Measurements from ENCODE around the gene DLL1. TPM values are rescaled to one million over a fixed set of nuclear protein-coding genes. Genes with fewer than 3 reads are reported as not detected.
"Not testable (repeated sequence)": the region's sequence is repeated elsewhere in the genome, so short reads cannot be mapped to it uniquely, and the experiment has no call there.

Gene DLL1
- total RNA-seq, 4 donors from 2014 or later: 40.6 to 53.7 (median 47.5) TPM

GRCh38 chr6:170269151-170269845 lies 21.6 kb downstream of the DLL1 start:
- intact Hi-C loops (cut with DNase I; ENCODE audit: low total_unique reads): no loop called here
- no peak for DNase-seq (ENCODE audit: low spot score in 2 of 2)

GRCh38 chr6:170268216-170269129 lies 22.4 kb downstream of the DLL1 start:
- no peak for DNase-seq (ENCODE audit: low spot score in 2 of 2)
- TF ChIP-seq CTCF (IDR thresholded peaks at IDR 0.05) (no peak), POLR2A (IDR thresholded peaks at IDR 0.05) (no peak)
- H3K4me3 ChIP-seq (ENCODE audit: low read depth, poor library complexity, severe bottlenecking): no peak overlapping the region
- intact Hi-C loops (cut with DNase I; ENCODE audit: low total_unique reads): no loop called here
- 89 to 93% methylated on average over 22 of the region's 22 CpGs for WGBS, 2 donors

More at GRCh38 chr6:170269151-170269845, 21.6 kb downstream of the DLL1 start:
- no peak for TF ChIP-seq CTCF (IDR thresholded peaks at IDR 0.05)
- no peak for TF ChIP-seq POLR2A (IDR thresholded peaks at IDR 0.05)
- no peak overlapping the region for H3K4me3 ChIP-seq (ENCODE audit: low read depth, poor library complexity, severe bottlenecking)
- 69 to 84% methylated on average over 22 of the region's 22 CpGs for WGBS, 2 donors

GRCh38 chr6:170267688-170268087 lies 23.2 kb downstream of the DLL1 start:
- WGBS, 2 donors: 76 to 87% methylated on average over 11 to 14 of the region's 14 CpGs
- DNase-seq (ENCODE audit: low spot score in 2 of 2): no peak
- intact Hi-C loops (cut with DNase I; ENCODE audit: low total_unique reads): no loop called here
- TF ChIP-seq CTCF (IDR thresholded peaks at IDR 0.05) (no peak), POLR2A (IDR thresholded peaks at IDR 0.05) (no peak)
- H3K4me3 ChIP-seq (ENCODE audit: low read depth, poor library complexity, severe bottlenecking): no peak overlapping the region

GRCh38 chr6:170266061-170266825 lies 24.6 kb downstream of the DLL1 start:
- no peak overlapping the region for H3K4me3 ChIP-seq (ENCODE audit: low read depth, poor library complexity, severe bottlenecking)
- no peak for TF ChIP-seq CTCF (IDR thresholded peaks at IDR 0.05)
- TF ChIP-seq POLR2A (IDR thresholded peaks at IDR 0.05): no peak
- 74 to 76% methylated on average over 17 to 18 of the region's 18 CpGs for WGBS, 2 donors
- intact Hi-C loops (cut with DNase I; ENCODE audit: low total_unique reads): no loop called here
- DNase-seq (ENCODE audit: low spot score in 2 of 2): no peak

- no peak for DNase-seq (ENCODE audit: low spot score in 2 of 2)
- intact Hi-C loops (cut with DNase I; ENCODE audit: low total_unique reads): no loop called here
- WGBS, 2 donors: 85 to 92% methylated on average over 22 of the region's 22 CpGs
- TF ChIP-seq CTCF (IDR thresholded peaks at IDR 0.05): no peak
- no peak for TF ChIP-seq POLR2A (IDR thresholded peaks at IDR 0.05)
- no peak overlapping the region for H3K4me3 ChIP-seq (ENCODE audit: low read depth, poor library complexity, severe bottlenecking)
Measured at GRCh38 chr6:170265655-170266054, 25.2 kb downstream of the DLL1 start.

- intact Hi-C loops (cut with DNase I; ENCODE audit: low total_unique reads): not testable (repeated sequence)
Measured at GRCh38 chr6:170264644-170265043, 26.2 kb downstream of the DLL1 start.

More at GRCh38 chr6:170264644-170265043, 26.2 kb downstream of the DLL1 start:
- whole genome bisulfite sequencing, 2 donors: 91 to 93% methylated on average over 9 of the region's 12 CpGs
- H3K4me3 ChIP-seq (ENCODE audit: low read depth, poor library complexity, severe bottlenecking); DNase-seq (ENCODE audit: low spot score in 2 of 2): not testable (repeated sequence)
